M059J (cell line): ENCODE results near the gene GADL1. TPM values are rescaled to one million over a fixed set of nuclear protein-coding genes. Genes with fewer than 3 reads are reported as not detected.
A peak's percentile ranks its signal among the peaks of the same experiment; 100 is the strongest.

Source experiments
- DNase-seq: peaks from one replicate; pipeline ENCODE4 v3.0.0-alpha.2; 2012; ENCODE audit warnings: low read depth
- total RNA-seq: library from RNA; depleted of rRNA; stranded (reverse); fragments of >200 nt; shearing (Covaris generic); gene quantifications from 2 replicates; pipeline ENCODE4 v1.2.3, GENCODE V29; 2014

GADL1 gene
- total RNA-seq, 1 experiment from 2014 or later: not detected

- DNase-seq: no peak
Observed at GRCh38 chr3:30724863-30725262, 169.6 kb downstream of the GADL1 start.

GRCh38 chr3:30723211-30723610 lies 171.2 kb downstream of the GADL1 start:
- no peak for DNase-seq

GRCh38 chr3:30721314-30721634 lies 173.2 kb downstream of the GADL1 start:
- DNase-seq: no peak

- DNase-seq: peak; percentile 88
Observed at GRCh38 chr3:30720586-30721313, 173.7 kb downstream of the GADL1 start.

GRCh38 chr3:30719536-30719935 lies 174.9 kb downstream of the GADL1 start:
- DNase-seq: no peak

- DNase-seq: no peak
Observed at GRCh38 chr3:30713885-30714503, 180.5 kb downstream of the GADL1 start.

- no peak for DNase-seq
Observed at GRCh38 chr3:30712991-30713390, 181.5 kb downstream of the GADL1 start.

- no peak for DNase-seq
Observed at GRCh38 chr3:30711867-30712266, 182.6 kb downstream of the GADL1 start.

GRCh38 chr3:30711151-30711550 lies 183.3 kb downstream of the GADL1 start:
- no peak for DNase-seq

- DNase-seq: no peak
Observed at GRCh38 chr3:30710017-30710416, 184.4 kb downstream of the GADL1 start.

GRCh38 chr3:30708472-30708871 lies 186.0 kb downstream of the GADL1 start:
- no peak for DNase-seq

GRCh38 chr3:30707825-30708224 lies 186.6 kb downstream of the GADL1 start:
- no peak for DNase-seq

- DNase-seq: no peak
Observed at GRCh38 chr3:30704931-30705890, 189.2 kb downstream of the GADL1 start.

- DNase-seq: no peak
Observed at GRCh38 chr3:30702828-30703397, 191.5 kb downstream of the GADL1 start.

GRCh38 chr3:30702038-30702827 lies 192.2 kb downstream of the GADL1 start:
- no peak for DNase-seq

- DNase-seq: no peak
Observed at GRCh38 chr3:30700702-30701321, 193.6 kb downstream of the GADL1 start.

- DNase-seq: no peak
Observed at GRCh38 chr3:30699927-30700326, 194.5 kb downstream of the GADL1 start.

- DNase-seq: no peak
Observed at GRCh38 chr3:30698549-30698948, 195.9 kb downstream of the GADL1 start.

- DNase-seq: no peak
Observed at GRCh38 chr3:30696896-30697295, 197.6 kb downstream of the GADL1 start.

GRCh38 chr3:30696403-30696819 lies 198.1 kb downstream of the GADL1 start:
- DNase-seq: no peak
